GM18499 (cell line): ENCODE results near the gene JAK1.
A peak's percentile ranks its signal among the peaks of the same experiment; 100 is the strongest.
"Not testable (repeated sequence)": the region's sequence is repeated elsewhere in the genome, so short reads cannot be mapped to it uniquely, and the experiment has no call there.

ENCODE experiments used
- ATAC-seq: cut with Tn5 transposase; IDR thresholded peaks from one replicate; pipeline ENCODE4 v1.9.1; 2021; ENCODE audit warnings: moderate number of reproducible peaks; ENCODE audit not compliant: insufficient read depth, unreplicated experiment

JAK1 gene

DNA sequence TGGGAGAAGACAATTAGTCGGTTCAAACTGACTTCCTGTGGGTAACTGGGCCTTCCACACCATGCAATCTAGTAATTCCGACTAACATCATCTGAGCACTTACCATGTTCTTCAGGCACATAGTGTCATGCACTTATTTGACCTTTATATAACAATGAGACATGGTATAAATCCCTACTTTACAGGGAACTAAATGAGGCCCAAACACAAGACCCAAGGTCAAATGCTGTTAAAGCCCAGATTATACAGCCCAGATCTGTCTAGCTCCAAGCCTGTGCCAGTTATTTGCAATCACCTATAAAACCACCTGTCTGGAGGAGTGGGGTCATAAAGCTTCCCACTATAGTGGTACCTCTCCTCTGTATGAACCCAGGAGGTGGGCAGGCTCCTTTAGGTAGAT lies 40.8 kb downstream of the JAK1 start:
- no peak for ATAC-seq

DNA sequence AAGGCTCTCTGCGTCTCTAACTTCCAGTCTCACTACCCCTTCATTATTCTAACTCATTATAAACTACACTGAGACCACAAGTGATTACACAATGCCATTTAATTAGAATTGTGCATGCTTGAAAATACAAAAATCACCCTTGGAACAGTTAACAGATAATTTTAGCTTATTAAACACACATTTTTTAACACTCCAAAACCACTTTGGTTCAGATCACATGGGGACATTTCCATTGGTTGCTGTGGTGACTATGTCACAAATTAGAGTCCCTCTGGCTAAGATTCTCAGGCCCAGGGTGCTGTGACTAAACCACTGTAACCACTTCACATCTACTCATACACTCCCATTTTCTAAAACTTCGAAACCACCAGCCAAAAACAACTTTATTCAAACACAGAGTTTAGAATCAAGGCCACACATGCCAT lies 43.0 kb downstream of the JAK1 start:
- ATAC-seq, result no peak

DNA sequence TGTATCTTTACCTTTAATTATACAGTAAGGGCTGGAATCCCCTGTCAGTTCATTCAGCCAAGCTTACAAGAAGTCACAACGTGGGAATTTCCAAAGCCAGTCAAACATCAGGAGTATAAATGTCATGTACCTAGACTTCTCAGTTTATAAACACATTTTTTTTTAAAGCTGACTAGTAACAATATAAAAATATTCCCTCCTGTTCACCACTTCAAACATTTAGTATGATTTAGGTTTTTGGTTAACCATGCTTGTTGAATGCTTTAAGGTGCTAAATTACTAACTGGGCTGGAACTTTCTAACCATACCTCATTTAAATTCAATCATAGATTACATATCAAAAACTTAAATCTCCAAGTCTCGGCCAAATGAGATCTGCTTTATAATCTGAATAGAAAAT lies 44.0 kb downstream of the JAK1 start:
- ATAC-seq, result no peak

DNA sequence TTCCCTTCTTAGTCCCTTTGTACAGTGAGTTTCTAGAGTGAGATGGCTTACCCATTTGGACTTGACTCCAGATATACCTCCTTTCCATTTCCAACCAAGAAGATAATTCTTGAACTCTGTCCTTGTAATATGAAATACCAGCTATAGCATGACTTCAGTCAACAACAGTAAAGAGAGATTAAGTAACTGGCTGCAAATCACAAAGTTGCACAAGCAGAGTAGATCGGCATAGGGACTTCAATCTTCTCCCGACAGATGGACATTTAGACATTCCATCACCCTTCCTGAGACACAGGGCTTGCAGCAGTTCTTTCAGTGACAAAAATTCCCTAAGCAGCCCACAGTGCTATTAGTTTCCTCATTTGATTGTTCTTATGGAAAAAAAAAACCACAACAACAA lies 44.6 kb downstream of the JAK1 start:
- ATAC-seq, result no peak

DNA sequence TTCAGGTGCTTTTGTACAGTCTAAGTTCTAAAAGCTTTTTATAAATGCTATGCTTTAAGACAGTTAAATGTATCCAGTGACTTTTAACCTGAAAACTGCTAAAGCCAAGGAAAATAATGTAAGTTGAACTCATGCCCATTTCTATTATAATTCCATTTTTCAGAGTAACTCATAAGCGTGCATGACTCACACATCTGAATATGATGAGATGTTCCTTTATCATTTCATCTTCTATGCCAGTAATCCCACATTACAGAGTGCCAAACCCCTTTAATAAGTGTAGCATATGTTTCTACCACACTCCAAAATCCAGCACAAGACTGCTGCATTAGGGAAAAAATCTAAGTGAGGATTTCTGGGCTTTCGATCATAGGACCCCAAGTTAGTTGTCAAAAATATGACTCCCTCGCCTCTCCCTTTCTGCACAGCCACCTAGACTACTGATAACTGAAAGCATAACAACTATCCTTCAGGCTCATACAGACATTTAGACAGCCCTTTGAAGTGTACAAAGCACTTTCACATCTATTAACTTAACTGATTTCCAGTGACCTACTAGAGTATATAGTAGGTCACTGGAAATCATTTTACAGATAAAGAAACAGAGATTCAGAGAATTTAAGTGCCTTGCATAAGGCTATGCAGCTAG lies 45.3 kb downstream of the JAK1 start:
- no peak for ATAC-seq

DNA sequence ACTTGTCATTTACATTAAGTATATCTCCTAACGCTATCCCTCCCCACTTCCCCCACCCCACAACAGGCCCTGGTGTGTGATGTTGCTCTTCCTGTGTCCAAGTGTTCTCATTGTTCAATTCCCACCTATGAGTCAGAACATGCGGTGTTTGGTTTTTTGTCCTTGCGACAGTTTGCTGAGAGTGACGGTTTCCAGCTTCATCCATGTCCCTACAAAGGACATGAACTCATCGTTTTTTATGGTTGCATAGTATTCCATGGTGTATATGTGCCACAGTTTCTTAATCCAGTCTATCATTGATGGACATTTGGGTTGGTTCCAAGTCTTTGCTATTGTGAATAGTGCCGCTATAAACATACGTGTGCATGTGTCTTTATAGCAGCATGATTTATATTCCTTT lies 47.2 kb downstream of the JAK1 start:
- ATAC-seq, result not testable (repeated sequence)

DNA sequence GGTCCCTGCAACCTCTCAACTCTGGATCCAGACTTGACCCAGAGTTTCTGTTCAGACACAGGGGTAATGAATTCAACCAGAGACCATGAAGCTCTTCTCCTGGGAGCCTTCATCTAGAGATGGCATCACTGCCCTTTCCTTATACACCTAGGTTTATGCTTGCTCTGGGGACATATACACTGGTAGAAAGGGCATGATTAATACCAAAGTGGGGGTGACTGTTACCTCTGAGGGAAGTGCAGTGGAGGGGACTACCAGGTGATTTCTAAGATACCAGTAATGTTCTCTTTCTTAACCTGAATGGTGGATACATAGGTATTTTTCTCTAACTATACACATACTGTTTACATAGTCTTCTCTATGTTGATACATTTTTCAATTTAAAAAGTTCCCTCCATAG lies 48.4 kb downstream of the JAK1 start:
- ATAC-seq, result no peak

DNA sequence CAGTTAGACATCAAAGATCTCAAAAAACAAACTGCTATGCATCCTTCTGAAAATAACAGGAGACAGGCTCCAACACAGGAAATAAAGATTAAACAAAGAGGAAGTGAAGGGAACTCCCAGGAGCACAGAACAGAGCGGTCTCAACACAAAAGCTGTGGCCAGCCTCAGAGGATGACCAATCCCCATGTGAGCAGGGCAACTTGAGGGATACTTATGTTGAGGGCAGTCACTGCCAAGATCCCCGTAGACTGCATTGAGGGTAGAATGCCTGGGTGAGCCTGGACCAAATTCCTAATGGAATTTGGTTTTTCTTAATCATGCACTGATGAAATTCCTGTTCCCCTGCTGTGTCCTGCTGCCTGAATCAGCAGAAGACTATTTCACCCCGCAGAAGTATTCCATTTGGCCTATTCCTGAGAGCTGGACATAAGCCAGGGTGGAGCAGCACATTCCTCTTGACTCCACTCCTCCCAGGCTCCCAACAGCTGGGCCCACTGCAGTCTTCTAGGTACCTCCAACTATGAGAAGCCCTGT lies 49.0 kb downstream of the JAK1 start:
- ATAC-seq, result no peak

DNA sequence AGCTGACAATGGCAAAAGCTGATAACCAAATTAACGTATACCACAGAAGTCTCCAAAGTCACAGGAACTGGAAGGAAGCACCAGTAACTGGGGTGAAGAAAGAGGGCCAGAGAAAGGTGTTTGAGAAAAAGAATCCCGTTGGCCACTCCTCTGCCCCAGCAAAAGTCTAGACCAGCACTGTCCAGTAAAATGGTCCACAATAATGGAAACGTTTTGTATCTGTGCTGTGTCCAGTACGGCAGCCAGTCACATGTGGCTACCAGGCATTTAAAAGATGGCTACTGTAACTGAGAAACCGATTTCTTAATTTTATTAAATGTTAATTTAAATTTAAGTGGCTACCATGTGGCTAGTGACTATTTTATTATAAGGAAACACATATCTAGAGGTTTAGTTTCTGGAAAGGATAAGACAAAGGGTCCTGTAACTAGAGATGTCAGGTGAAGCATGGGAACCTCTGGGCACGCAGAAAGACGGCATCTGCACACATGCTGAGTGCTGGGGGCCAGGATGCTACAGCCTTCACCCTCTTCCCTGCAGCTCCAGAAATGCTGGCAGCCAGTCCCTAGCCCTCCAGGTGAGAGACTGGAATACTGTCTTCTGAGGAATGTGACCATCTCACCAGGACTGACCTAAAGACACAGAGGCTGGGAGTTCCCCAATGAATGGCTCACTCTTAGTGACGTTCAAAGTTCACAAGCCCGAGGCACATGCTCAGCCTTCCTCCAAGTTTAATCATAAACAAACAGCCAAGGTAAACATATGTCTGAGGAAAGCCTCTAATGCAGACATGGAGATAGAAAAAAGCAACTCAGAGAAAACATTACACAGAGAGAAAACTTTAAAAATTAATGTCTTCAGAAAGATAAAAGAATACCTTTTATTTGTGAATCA lies 50.7 kb downstream of the JAK1 start:
- ATAC-seq, result no peak

DNA sequence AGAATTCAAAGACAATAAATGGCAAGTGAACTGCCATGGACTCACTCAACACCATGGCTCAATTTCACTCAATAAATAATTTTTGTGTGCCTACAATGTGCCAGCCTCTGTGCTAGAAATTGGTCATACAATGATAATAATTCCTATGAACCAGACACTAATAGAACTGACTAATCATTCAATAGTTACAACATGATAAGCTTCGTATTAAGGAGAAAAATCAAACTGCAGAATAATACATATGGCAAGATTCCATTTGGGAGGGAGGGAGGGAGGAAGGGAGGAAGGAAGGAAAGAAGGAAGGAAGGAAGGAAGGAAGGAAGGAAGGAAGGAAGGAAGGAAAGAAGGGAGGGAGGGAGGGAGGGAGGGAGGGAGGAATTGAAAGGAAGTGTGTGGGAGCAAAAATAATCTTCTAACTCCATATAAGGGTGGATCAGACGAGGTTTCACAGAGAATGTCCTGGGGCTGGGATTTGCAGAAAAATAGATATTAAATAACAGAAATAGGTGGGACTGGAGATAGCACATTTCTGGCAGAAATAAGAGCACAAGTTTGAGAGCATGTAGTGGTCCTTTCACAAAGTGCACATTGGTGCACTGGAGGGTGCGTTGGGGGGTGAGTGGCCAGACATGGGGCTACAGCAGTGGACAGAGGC lies 52.9 kb downstream of the JAK1 start:
- ATAC-seq, result no peak

DNA sequence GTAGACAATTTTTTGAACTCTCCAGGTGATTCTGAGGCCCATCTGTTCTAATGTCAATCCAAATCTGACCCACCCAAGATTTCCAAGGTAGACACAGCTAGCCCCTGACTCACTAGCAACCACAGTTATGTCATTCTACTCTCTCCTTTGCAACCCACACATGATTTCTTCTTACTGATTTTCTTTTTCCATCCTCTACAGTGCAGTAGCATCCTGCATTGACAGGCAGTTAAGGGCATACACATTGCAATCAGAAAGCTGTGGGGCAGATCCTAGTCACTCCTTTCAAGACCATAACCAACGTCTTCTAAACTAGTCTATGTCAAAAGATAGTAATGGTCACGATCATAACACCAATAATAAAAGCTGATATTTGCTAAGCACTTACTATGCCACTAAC lies 54.2 kb downstream of the JAK1 start:
- no peak for ATAC-seq

DNA sequence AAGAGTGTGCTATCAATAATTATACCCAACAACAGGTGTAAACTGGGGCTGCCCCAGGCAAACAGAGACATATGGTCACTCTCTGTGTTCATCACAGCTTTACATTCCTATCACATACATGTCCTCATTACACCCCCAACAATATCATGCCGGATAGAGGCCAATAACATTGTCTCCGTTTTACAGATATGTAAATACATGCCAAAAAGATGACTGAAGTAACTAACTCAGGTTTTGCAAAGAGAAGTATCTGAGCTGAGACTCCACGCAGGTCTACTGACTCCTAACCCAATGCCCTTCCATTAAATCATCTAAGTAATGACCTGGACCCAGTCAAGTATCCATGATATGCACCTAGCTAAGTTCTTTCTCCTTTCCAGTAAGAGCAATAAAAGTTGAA lies 55.0 kb downstream of the JAK1 start:
- no peak for ATAC-seq

DNA sequence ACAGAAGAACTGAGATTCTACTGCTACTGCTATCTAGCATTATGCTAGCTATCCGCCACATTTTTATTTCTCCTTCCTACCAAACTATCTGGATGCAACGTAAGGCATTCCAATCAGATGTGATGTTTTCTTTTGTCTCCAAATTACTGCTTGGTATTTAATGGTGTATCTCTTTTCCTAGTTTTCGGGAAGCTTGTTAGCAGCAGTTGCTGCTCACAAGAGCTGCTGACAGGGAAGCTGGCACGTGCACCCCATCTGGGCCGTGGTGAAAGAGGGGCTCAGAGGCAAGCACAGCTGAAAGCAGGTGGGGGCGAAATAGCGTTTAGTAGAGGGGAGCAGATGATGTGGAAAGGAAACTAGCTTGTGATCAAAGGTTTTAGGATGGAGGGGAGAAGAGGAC lies 57.3 kb downstream of the JAK1 start:
- no peak for ATAC-seq

DNA sequence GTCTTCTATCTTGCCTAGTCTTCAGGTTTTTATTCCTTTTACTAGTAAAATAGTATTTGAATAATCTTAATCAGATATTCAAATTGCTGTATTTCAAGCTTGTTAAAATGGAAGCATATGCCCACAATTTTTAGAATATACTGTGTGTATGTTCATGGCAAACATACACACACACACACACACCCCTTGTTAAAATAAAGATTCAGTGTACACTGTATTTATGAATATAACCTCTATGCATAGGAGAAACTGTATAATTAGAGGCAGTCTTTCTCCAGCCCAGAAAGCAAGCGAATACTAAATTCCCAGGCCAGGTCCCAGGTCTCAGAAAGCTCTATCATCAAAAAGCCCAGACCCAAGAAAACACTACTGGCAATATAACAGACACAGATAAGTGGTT lies 57.8 kb downstream of the JAK1 start:
- ATAC-seq, result no peak

DNA sequence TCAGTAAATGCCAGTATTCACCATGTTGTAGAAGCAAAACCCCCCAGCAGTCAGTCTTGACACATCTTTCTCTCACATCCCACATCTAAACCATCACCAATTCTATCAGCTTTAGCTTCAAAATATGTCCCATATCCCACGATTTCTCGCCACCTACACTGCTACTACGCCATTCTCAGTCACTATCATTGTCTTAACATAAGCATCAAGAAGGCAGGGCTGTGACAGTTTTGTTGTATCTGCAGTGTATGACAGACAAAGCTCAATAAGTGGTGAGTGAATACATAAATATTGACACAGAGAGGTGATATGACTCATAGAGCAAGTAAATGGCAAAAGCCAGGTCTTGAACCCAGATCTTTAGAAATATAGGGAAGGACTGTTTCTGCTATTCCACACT lies 59.9 kb downstream of the JAK1 start:
- ATAC-seq, result no peak

DNA sequence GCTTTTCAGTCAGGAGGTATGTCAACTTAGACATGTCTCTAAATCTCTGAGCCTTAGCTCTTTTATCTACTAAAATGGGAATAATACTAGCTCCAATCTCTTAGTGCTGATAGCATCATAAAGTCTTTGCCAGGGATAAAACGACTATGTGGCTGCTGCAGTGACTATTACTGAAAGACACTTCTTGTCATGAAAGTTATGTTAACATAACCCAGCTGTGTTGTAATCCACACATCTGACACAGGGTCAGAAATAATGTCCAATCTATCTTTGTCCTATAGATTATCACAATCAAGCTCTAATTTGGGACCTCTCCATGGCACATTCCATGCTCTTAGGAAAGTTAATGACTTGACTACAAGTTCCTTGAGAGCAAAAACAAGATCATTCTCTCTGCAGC lies 62.8 kb downstream of the JAK1 start:
- ATAC-seq, result no peak

DNA sequence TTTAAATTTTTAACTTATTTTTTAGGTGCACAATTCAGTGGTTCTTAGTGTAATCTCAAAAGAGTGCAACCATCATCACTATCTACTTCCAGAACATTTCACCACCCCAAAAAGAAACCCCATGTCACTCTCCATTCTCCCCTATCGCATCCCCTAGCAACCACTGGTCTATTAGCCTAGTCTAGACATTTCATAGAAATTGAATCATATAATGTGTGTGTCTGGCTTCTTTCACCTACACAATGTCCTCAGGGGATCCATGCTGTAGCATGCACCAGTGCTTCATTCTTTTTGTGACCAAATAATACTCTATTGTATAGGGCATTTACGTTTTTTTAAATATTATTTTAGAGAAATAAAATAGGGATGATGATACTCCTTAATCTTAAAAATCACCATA lies 64.7 kb downstream of the JAK1 start:
- no peak for ATAC-seq

DNA sequence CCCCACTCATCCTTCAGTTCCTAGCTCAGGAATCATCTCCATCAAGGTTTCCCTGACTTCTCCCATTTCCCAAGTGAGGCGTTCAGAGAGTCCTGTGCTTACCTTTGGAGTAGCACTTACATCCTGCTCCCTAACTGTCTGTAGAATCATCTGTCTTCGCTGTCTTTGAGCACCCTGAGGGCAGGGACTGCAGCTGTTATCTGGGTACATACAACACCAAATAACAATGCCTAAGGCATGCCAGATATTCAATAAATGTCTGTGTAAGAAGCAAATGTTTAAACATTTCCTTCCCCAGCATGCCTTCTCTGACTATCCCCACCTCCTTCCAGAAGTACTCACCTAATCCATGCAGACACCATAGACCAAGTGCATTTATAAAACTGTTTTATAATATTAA lies 65.4 kb downstream of the JAK1 start:
- ATAC-seq, result no peak

DNA sequence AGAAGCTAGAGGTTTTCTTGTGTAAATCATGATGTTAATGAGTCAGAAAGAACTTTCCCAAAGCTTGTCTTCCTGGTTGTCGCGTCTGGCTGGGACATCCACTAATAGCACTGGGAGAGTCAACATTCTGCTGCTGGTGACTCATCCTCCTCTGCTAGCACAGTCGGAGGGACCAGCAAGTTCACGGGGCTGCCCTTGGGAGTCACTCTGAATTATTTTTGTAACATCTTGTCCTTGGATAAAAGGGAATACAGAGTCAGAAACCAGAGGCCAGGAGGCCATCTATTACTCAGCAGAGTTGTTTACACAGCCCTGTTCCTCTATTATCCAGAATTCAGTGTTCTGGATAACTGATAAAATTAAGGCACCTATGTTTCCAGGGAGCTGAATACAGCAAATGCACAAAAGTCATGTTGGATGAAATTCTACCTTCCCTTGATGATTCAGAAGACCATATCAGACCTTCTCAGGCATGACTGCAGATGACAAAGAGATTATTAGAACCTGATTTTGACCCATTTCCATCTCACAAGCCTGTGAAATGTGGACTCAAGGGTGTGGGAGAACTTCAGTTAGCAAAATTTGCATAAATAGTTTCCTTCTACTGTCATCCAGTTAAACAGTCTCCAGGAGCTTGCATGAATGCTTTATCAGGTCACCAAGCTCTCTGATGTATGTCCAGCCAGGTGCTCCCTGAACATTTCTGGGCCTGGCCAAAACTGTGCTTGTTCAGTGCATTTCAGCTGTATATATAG lies 68.1 kb downstream of the JAK1 start:
- ATAC-seq, result peak; percentile 34

DNA sequence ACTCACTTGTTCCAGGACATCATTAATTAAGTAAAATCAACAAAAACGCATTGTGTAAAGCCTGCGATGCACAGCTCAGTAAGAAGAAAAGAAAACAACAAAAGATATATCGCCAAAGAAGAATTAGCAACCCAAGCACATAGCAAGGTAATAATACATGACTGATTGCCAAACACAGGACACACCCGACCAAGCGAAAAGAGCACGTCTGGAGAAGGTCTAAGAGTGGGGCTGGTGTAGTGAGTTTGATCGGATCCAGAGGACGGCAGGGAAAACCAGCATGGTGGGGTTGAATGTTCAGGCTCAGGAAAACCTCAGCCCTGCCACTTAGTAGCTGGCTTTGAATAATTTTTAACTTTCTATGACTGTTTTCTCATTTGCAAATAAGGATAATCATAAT lies 69.8 kb downstream of the JAK1 start:
- ATAC-seq, result no peak
